HepG2 (cell line): ENCODE data around the gene DDX24. TPM values are rescaled to one million over a fixed set of nuclear protein-coding genes. Genes with fewer than 3 reads are reported as not detected.

Experiments
- AHR ChIP-seq: IDR thresholded peaks from 2 replicates; pipeline ENCODE4 v1.6.1; 2018; ENCODE audit warnings: missing genetic modification reagents, missing compliant biosample characterization
- ARNT ChIP-seq: fragments of 450-650 bp; IDR thresholded peaks from 2 replicates; pipeline ENCODE4 v1.6.1; 2017
- ARNTL ChIP-seq: sonication (generic); formaldehyde crosslinking; IDR thresholded peaks from 2 replicates; pipeline ENCODE4 v1.4.0; 2020; ENCODE audit warnings: mild to moderate bottlenecking, missing genetic modification reagents
- ATF7 ChIP-seq, 2 experiments: fragments of 450-650 bp in 1 of 2; sonication (generic) in 1 of 2; formaldehyde crosslinking in 1 of 2; IDR thresholded peaks; 2 replicates each; pipeline versions ENCODE4 v1.4.0 to v1.6.1; 2016 to 2020; ENCODE audit warnings: antibody characterized with exemption in 1 of 2, mild to moderate bottlenecking in 1 of 2, missing genetic modification reagents in 1 of 2
- E2F2 ChIP-seq: sonication (generic); formaldehyde crosslinking; IDR thresholded peaks from 2 replicates; pipeline ENCODE4 v1.4.0; 2020; ENCODE audit warnings: missing genetic modification reagents, borderline replicate concordance
- GPBP1L1 ChIP-seq: sonication (generic); formaldehyde crosslinking; IDR thresholded peaks from 2 replicates; pipeline ENCODE4 v1.5.0; 2020; ENCODE audit warnings: mild to moderate bottlenecking, missing genetic modification reagents
- GPN1 ChIP-seq: sonication (generic); formaldehyde crosslinking; IDR thresholded peaks from 2 replicates; pipeline ENCODE4 v1.5.1; 2020; ENCODE audit warnings: missing genetic modification reagents, borderline replicate concordance
- HOMEZ ChIP-seq: IDR thresholded peaks from 2 replicates; pipeline ENCODE4 v1.6.1; 2016; ENCODE audit warnings: low read depth
- MLX ChIP-seq: IDR thresholded peaks from 2 replicates; pipeline ENCODE4 v1.6.1; 2016
- PHF21A ChIP-seq: sonication (generic); formaldehyde crosslinking; IDR thresholded peaks from 2 replicates; pipeline ENCODE4 v1.5.0; 2020; ENCODE audit warnings: mild to moderate bottlenecking, missing genetic modification reagents
- SP5 ChIP-seq: IDR thresholded peaks from 2 replicates; pipeline ENCODE4 v1.6.1; 2016; ENCODE audit warnings: low read depth, borderline replicate concordance
- SRSF9 ChIP-seq: fragments of 200-400 bp; formaldehyde crosslinking; IDR thresholded peaks from 2 replicates; pipeline ENCODE4 v1.6.1; 2018; ENCODE audit warnings: borderline replicate concordance, mild to moderate bottlenecking, low read depth, low read length; ENCODE audit not compliant: insufficient read depth, poor library complexity, severe bottlenecking
- TBX2 ChIP-seq: sonication (generic); formaldehyde crosslinking; IDR thresholded peaks from 2 replicates; pipeline ENCODE4 v1.5.0; 2020; ENCODE audit warnings: missing genetic modification reagents, mild to moderate bottlenecking, borderline replicate concordance
- ZBTB10 ChIP-seq: sonication (generic); formaldehyde crosslinking; IDR thresholded peaks from 2 replicates; pipeline ENCODE4 v1.4.0; 2020; ENCODE audit warnings: missing genetic modification reagents, borderline replicate concordance
- ZC3H4 ChIP-seq: sonication (generic); formaldehyde crosslinking; IDR thresholded peaks from 2 replicates; pipeline ENCODE4 v1.4.0; 2020; ENCODE audit warnings: missing genetic modification reagents, borderline replicate concordance
- ZFP41 ChIP-seq: sonication (generic); formaldehyde crosslinking; IDR thresholded peaks from 2 replicates; pipeline ENCODE4 v1.4.0; 2020; ENCODE audit warnings: mild to moderate bottlenecking, missing genetic modification reagents, borderline replicate concordance
- ZNF235 ChIP-seq: sonication (generic); formaldehyde crosslinking; IDR thresholded peaks from 2 replicates; pipeline ENCODE4 v1.8.1; 2023; ENCODE audit warnings: mild to moderate bottlenecking, missing genetic modification reagents, borderline replicate concordance
- ZNF367 ChIP-seq: sonication (generic); formaldehyde crosslinking; IDR thresholded peaks from 2 replicates; pipeline ENCODE4 v1.4.0; 2020; ENCODE audit warnings: missing genetic modification reagents, borderline replicate concordance
- ZNF446 ChIP-seq: sonication (generic); formaldehyde crosslinking; IDR thresholded peaks from 2 replicates; pipeline ENCODE4 v1.5.0; 2020; ENCODE audit warnings: mild to moderate bottlenecking, missing genetic modification reagents
- ZSCAN12 ChIP-seq: sonication (generic); formaldehyde crosslinking; IDR thresholded peaks from 2 replicates; pipeline ENCODE4 v1.9.0; 2021; ENCODE audit warnings: mild to moderate bottlenecking, missing genetic modification reagents
- ZSCAN29 ChIP-seq: sonication (generic); formaldehyde crosslinking; conservative IDR thresholded peaks from 2 replicates; pipeline ENCODE4 v1.4.0; 2020; ENCODE audit warnings: mild to moderate bottlenecking, missing genetic modification reagents
- polyA plus RNA-seq, 8 experiments: library from polyadenylated mRNA; depleted of rRNA in 3 of 8; stranded (reverse) in 7 of 8; unstranded in 1 of 8; fragments of >200 nt; fragmentation: Illumina TruSeq in 4 of 8; extraction: Trizol in 4 of 8; gene quantifications; 2 replicates each; pipeline versions ENCODE4 v1.2.1 to v1.2.3, GENCODE V29; 2011 to 2016; ENCODE audit warnings: low read depth in 4 of 8, missing spikeins in 1 of 8, mixed read lengths in 1 of 8; ENCODE audit not compliant: insufficient read depth in 1 of 8
- total RNA-seq, 5 experiments: library from RNA; depleted of rRNA; stranded (reverse); fragments of >200 nt; fragmentation: Illumina TruSeq; extraction: Trizol; gene quantifications; 2 replicates each; pipeline ENCODE4 v1.2.3, GENCODE V29; 2016; ENCODE audit warnings: low read depth in 1 of 5

DDX24 gene
- total and polyA plus RNA-seq, 2 of the 13 experiments (the other 11 are each of a cell fraction or from before 2014, with no cell fraction given), result 67.3 to 149 TPM

GRCh38 chr14:94022532-94023411 lies 58.2 kb downstream of the DDX24 start (continued):
- TF ChIP-seq ZBTB10 (CRISPR knock-in tag) (no peak), PHF21A (peak; percentile 48; the same call in 1 of the 2 replicates), ARNT (no peak), E2F2 (CRISPR knock-in tag) (no peak), ZNF367 (no peak), GPN1 (CRISPR knock-in tag) (no peak), ARNTL (CRISPR knock-in tag) (peak; percentile 53; the same call in 1 of the 2 replicates), SRSF9 (no peak), ATF7 (IDR thresholded peaks at IDR 0.05) (no peak), ATF7 (CRISPR knock-in tag; IDR thresholded peaks at IDR 0.05) (peak; percentile 38; the same call in 1 of the 2 replicates), AHR (CRISPR knock-in tag) (no peak), ZNF235 (CRISPR knock-in tag) (no peak), ZSCAN29 (CRISPR knock-in tag) (no peak), GPBP1L1 (CRISPR knock-in tag) (no peak), ZNF446 (CRISPR knock-in tag) (0 out of 2 replicates have a peak, but pooled peaks have one; percentile 11), MLX (CRISPR knock-in tag) (0 out of 2 replicates have a peak, but pooled peaks have one; percentile 40), ZFP41 (CRISPR knock-in tag) (no peak), ZSCAN12 (CRISPR knock-in tag) (no peak), HOMEZ (CRISPR knock-in tag) (no peak), SP5 (CRISPR knock-in tag) (peak; percentile 22; the same call in 1 of the 2 replicates), ZC3H4 (no peak), TBX2 (CRISPR knock-in tag) (peak; percentile 52; the same call in 1 of the 2 replicates)
